NB4 (cell line): ENCODE results near the gene SHB.

Experiments used
- CTCF ChIP-seq: IDR thresholded peaks from one replicate; pipeline ENCODE4 v1.5.1; 2012; ENCODE audit warnings: low read depth, low read length
- MAX ChIP-seq: IDR thresholded peaks from 2 replicates; pipeline ENCODE4 v1.6.1; 2011; ENCODE audit warnings: low read depth, low read length
- MYC ChIP-seq: IDR thresholded peaks from 2 replicates; pipeline ENCODE4 v1.6.1; 2011; ENCODE audit warnings: low read depth, low read length
- POLR2A ChIP-seq: IDR thresholded peaks from 2 replicates; pipeline ENCODE4 v1.6.1; 2011; ENCODE audit warnings: mild to moderate bottlenecking; ENCODE audit not compliant: insufficient read length; ENCODE audit errors: extremely low read depth

GRCh38 chr9:37979844-37980243 is 89.2 kb downstream of the SHB start:
- TF ChIP-seq POLR2A: no peak
- no peak for TF ChIP-seq CTCF
- no peak for TF ChIP-seq MYC
- TF ChIP-seq MAX: no peak
